ENCODE measurements around the gene LENG1.
A peak's percentile ranks its signal among the peaks of the same experiment; 100 is the strongest.
"Not testable (repeated sequence)": the region's sequence is repeated elsewhere in the genome, so short reads cannot be mapped to it uniquely, and the experiment has no call there.

Gene LENG1

DNA sequence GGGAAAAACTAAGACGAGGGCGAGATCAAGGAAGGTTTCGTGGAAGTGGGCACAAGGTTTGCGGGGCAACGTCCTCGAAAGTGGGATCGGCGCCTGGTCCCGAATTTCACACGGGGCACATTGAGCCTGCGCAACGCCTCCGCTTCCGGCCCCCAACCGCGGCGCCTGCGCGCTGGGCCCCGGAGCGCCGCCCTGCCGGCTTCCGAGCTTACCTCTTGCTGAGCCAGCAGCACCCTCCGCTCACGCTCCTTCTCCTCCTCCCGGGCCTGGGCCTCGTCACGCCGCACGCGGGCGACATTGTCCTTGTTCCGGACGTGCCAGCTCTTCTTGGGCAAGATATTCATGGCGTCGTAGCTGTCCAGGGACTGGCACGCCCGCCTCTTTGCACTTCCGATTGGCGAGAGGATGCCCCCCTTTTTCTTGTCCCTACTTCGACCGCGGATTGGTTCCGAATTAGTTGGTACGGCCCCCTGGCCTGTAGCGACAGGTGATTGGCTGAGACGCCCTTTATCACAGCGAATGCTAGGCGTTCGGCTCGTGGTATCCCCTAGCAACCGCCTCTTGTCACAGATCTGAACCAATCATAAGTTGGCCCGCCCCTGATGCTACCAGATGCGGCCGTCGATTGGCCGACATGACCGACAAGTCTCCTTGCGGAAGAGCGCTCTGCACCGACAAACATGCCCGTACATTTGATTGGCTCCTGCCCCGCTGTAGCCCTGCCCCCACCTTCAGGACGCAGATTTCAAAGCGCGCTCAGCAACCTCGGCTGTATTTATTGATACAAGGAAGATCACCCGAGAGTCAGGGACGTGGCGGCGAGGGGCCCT, at the start of gene LENG1:
TSS of gene LENG1 (minus strand) at position 370 of the 830 bp plus-strand sequence. CDS start at position 344, 26 bp downstream.
- peak; percentile 100 for DNase-seq

DNA sequence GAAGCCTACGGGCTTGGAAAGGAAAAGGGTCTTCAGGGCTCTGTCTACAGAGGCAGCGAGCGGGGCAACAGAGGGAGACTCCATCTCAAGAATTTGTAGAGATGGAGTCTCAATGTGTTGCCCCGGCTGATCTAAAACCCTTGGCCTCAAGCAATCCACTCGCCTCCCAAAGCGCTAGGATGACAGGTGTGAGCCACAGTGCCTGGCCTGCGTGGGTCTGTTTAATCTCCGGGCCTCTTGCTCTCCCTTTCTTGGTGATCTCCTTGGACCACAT, 49.2 kb upstream of the LENG1 start:
- DNase-seq = no peak

DNA sequence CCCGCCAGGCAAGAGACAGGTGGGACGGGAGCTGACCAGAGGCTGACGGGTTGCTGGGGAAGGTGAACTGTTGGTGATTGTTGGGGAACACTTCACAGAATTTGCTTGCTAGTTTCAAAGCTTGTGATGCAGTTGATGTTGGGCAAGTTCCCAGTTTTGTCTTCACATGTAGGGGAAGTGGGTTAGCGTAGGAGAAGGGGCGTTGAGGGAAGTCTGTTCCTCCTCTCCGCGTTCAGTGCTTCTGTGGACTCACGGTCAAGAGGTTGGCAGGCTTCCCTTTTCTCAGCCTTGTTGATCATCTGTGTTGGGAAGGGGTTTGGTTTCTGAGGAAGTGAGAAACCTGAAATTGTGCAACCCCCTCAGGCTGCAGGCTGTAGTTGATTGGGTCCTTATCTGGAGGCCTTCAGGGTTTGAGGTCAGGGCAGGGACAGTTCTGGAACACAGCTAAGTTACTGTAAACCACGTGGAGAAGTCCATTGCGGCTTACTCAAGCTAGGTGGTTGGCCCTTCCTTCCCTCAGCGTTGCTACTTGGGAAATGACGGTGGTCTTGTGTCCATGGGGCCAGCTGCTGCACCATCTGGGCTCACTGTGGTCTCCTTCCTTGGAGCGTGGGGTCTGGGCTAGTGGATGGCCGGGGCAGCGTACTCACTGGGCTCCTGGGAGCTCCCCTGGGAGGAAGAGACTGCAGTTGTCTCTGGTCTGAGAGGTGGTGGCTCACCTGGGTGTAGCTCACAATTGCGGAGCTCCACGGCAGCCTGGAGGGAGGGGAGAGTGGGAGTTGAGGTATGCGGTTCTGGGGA, 48.7 kb upstream of the LENG1 start:
- DNase-seq = peak; percentile 68

DNA sequence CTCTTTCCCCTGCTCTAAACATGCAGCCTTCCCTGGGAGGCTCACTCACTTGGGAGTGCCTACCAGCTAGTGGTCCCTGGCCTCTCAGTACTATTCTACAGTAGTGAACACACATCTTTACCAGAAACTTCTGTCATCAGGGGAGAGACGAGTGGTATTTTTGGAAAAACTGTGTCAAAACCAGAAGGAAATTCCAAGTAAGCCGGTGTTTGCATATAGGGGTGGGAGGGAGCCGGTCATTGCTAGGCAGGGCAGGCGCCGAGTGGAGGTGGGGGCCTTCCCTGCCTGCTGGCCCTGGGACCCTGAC, 48.1 kb upstream of the LENG1 start:
- no peak for DNase-seq

DNA sequence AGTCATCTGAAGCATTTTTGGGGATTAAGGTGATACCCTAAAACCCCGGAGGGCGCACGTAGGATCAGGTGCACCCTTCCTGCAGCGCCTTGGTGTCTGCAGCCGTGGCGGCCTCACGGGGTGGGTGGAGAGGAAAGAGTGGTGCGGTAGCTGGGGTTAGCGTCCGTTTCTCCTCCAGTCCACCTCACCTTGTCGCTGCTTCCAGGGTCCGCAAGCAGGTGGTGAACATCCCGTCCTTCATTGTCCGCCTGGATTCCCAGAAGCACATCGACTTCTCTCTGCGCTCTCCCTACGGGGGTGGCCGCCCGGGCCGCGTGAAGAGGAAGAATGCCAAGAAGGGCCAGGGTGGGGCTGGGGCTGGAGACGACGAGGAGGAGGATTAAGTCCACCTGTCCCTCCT, 47.7 kb upstream of the LENG1 start:
- DNase-seq = not testable (repeated sequence)

DNA sequence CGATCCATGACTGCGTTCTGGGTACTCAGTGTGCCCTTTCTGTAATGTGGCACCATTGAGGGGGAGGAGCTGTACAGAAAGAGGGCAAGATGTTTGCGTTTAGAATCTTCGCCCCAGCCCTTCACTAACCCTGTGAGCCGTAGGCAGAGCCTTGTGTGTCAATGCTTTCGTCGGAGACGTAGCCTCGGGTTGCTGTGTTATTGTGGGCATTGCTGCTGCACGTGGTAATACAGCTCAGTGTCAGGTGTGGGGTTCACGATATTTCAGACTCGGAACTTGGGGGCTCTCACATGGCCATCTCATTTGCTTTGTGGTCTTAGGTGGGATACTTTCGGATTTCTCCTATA, 47.3 kb upstream of the LENG1 start:
- DNase-seq = no peak

DNA sequence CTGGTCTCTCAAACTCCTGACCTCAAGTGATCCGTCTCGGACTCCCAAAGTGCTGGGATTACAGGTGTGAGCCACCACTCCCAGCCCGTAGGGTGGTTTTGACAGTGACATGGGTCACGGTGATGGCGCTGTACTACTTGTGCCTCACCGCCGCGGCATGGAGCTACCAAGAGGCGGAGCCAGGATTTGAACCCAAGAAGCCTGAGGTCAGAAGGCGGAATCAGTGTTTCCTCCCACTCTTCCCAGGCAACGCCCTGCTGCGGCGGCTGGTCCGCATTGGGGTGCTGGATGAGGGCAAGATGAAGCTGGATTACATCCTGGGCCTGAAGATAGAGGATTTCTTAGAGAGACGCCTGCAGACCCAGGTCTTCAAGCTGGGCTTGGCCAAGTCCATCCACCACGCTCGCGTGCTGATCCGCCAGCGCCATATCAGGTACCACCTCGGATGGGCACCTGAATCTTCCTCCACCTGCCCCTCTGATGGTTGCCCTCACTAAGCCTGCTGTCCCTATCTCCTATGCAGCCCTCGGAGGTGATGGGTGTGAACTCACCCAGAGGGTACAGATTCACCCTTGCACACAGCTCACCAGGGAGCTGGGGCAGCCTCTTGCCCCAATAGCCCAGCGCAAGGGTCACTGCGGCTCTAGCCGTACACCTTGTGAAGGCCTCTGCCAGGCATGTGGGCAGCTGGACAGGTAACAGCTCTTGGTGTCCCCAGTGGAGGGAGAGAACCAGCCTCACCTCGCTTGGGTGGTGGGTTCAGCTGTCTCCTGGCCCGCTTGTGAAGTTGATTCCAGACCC, 46.7 kb upstream of the LENG1 start:
- no peak for DNase-seq

DNA sequence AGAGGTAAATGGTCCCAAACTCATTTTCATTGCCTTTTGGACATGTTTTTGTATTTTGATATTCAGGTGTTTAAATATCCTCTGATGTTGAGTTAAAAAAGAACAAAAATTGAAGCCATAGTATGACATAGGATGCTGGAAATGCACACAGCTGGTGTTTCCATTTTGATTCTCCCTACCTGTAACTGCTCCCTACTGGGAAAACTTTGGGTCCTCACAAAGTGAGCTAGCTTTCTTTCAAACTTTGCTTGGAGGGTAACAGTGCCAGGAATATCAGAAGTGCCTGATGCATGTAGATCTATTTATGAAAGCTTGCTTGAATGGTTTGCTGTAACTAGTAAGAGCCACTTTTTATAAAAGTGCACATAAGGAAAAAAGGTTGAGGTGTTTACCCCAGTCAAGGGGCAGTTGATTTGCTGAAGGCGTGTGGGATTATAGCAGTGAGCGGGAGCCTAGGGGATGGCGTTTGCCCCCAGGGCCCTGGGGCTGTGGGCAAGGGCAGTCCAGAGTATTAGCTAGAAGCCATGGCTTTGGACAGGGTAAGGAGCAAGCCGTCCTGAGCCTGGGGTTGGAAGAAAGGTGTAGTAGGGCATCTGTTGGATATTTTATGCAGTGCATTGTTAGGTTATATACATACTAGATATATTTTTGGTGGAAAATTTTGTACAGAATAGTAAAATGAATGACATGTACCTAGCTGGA, 45.4 kb upstream of the LENG1 start:
- no peak for DNase-seq

DNA sequence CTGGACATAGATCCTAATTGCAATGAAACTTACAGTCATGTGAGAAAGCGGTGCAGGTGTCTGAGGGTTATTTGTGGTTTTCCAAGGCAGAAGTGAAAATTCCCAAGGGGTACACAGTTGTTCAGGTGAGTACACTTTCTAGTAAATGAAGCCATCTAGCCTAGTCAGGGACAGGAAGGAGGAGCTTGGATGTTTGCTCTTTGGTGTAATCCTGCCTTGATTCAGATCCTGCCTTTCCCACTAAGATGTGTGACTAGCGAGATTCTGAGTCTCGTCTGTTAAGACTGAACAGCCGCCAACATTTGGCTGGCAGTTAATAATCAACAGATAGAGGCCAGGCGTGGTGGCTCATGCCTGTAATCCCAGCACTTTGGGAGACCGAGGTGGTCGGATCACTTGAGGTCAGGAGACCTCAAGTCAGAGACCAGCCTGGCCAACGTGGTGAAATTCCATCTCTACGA, 43.7 kb upstream of the LENG1 start:
- DNase-seq = no peak

DNA sequence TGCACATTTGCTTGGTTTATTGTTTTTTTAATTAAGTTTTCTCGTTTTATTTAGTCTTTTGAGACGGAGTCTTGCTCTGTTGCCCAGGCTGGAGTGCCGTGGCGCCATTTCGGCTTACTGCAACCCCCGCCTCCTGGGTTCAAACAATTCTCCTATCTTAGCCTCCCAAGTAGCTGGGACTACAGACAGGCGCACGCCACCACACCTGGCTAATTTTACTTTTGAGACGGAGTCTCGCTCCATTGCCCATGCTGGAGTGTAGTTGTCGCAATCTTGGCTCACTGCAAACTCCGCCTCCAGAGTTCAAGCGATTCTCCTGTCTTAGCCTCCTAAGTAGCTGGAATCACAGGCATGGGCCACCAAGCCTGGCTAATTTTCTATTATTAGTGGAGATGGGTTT, 42.5 kb upstream of the LENG1 start:
- no peak for DNase-seq

DNA sequence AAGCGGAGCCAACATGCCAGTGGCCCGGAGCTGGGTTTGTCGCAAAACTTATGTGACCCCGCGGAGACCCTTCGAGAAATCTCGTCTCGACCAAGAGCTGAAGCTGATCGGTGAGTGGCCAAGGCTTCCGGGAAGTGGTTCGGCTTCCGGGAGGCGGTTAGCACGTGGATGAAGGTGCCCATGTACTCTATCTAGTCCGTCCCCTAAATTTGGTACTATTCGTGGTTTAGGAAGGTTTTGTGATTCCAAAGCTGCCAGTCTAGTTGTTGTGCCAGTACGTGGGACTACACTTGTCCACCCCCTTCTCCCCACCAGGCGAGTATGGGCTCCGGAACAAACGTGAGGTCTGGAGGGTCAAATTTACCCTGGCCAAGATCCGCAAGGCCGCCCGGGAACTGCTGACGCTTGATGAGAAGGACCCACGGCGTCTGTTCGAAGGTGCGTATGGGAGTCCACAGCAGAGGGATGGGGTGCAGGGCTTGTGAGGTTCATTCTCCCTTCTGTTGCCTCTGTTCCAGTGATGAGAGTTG, 41.7 kb upstream of the LENG1 start:
- no peak for DNase-seq

DNA sequence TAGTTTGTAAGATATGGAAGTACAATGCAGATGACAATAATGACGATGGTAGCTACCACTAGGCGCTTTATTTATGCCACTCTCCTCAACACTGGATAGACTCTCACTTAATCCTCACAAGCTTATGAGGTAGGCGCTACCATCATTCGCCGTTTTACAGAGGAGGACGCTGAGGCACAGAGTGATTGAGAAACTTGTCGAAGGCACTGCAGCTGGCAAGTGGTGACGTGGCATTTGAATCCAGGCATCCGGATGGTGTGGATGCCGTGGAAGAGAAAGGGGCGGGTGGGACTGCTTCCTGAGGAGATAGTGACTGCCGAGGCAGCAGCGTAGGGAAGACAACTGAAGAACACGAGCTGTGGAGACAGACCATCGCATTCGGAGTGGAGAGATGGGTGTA, 39.9 kb upstream of the LENG1 start:
- no peak for DNase-seq

DNA sequence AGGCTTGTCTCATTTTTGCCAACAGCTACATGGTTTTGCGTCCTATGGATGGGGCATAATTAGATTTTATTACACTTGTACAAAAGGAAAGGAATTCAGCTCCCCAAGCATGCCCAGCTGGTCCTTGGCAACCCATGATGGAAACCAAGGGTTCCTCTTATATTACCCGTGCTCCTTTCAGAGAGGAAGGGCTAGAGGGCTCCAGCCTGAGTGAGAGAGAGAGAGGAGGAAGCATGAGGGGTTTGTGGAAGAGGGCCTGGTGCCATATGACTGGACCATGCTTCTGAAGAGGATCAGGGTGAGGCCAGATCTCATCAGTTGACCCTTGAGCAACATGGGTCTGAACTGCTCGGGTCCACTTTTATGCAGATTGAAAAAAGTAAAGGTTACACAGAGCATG, 37.6 kb upstream of the LENG1 start:
- DNase-seq = no peak

DNA sequence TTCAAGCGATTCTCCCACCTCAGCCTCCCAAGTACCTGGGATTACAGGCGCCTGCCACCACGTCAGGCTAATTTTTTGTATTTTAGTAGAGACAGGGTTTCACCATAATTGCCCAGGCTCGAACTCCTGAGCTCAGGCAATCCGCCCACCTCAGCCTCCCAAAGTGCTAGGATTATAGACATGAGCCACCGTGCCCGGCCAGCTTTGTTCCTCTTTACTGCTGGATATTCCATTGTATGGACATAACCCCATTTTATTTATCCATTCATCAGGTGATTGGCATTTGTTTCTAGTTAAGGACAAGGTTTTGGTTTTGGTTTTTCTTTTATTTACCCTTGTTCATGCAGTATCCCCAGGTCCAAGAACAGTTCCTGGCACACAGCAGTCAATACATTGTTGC, 37.0 kb upstream of the LENG1 start:
- no peak for DNase-seq

DNA sequence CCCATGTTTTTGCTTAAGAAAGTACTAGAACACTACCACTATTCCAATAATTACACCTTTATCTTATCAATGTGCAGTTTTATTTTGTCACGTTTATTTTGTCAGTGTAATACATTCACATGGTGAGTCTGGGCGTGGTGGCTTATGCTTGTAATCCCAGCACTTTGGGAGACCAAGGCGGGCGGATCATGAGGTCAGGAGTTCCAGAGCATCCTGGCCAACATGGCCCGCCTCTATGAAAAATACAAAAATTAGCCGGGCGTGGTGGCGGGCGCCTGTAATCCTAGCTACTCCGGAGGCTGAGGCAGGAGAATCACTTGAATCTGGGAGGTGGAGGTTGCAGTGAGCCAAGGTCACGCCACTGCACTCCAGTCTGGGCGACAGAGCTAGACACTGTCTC, 34.9 kb upstream of the LENG1 start:
- not testable (repeated sequence) for DNase-seq

DNA sequence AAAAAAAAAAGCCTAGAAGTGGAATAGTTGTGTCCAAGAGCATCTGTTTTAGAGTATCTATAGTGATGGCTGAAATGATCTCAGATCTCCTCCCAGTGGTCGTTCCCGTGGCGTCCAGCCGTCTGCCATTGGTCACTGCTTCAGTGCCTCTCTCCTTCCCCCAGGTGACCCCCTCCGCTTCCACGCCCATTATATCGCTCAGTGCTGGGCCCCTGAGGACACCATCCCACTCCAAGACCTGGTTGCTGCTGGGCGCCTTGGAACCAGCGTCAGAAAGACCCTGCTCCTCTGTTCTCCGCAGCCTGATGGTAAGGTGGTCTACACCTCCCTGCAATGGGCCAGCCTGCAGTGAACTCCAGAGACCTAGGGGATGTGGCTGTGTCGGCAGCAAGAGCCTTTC, 33.5 kb upstream of the LENG1 start:
- DNase-seq = no peak

DNA sequence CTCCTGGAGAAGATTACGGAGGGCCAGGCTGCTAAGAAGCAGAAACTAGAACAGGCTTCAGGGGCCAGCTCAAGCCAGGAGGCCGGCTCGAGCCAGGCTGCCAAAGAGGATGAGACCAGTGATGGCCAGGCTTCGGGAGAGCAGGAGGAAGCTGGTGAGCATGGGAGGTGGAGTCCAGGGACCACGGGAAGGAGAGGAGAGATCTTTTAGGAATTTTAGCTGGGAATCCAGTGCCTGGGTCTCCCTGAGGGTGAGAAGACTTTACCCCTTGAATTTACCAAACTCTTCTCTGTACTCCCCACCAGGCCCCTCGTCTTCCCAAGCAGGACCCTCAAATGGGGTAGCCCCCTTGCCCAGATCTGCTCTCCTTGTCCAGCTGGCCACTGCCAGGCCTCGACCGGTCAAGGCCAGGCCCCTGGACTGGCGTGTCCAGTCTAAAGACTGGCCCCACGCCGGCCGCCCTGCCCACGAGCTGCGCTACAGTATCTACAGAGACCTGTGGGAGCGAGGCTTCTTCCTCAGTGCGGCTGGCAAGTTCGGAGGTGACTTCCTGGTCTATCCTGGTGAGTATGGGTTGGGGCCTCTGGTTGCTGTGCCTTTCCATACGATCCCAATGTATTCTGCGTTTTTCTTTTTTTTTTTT, 32.4 kb upstream of the LENG1 start:
- no peak for DNase-seq

DNA sequence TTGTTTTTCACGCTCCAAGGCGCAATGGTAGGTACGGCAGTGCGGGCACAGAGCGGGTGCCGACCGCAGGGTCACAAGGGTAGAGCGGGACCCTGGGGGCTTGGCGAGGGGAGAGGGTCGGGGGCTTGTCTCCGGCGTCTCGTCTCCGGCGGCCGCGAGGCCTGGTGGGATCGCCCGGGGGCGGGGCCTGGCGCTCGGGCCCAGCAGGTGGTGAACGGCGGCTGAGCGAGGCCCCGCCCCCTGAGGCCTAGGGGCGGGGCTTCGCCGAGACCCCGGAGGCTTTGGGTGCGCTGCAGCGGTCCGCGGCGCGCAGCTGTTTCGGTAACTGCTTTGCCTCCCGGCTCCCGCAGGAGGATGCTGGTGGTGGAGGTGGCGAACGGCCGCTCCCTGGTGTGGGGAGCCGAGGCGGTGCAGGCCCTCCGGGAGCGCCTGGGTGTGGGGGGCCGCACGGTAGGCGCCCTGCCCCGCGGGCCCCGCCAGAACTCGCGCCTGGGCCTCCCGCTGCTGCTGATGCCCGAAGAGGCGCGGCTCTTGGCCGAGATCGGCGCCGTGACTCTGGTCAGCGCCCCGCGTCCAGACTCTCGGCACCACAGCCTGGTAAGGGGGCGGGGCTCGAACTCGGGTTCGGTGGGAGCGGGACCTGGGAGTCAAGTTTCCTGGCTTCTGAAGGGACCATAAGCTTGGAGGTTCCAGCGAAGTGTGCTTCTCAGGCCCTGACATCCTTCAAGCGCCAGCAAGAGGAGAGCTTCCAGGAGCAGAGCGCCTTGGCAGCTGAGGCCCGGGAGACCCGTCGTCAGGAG, 31.7 kb upstream of the LENG1 start, which contains the start of gene TSEN34:
TSS of gene TSEN34 (plus strand) at position 298 of the 800 bp plus-strand sequence. CDS start at position 355, 57 bp downstream.
- no peak for DNase-seq

DNA sequence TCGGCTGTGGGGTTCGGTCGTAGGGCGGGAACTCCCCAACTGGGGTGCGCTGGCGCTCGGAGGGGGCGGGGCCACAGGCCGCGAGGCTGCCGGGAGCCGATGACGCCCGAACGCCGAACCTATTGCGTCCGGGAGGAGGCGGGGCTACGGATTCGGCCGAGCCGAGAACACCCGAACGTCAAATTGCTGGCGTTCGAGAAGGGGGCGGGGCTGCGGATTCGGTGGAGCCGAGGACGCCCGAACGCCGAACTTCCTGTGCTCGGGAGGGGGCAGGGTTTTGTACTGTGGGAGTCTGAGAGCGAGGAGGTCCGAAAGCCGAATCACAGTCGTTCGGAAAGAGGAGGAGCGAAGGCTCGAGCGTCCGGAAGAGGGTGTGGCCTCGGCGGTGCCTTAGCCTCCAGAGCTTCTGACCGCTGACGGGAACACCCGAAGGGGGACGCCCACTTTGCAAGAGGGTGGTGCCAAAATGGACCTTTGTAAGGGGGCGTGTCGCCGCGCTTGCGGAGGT, 31.0 kb upstream of the LENG1 start:
- peak; percentile 100 for DNase-seq

DNA sequence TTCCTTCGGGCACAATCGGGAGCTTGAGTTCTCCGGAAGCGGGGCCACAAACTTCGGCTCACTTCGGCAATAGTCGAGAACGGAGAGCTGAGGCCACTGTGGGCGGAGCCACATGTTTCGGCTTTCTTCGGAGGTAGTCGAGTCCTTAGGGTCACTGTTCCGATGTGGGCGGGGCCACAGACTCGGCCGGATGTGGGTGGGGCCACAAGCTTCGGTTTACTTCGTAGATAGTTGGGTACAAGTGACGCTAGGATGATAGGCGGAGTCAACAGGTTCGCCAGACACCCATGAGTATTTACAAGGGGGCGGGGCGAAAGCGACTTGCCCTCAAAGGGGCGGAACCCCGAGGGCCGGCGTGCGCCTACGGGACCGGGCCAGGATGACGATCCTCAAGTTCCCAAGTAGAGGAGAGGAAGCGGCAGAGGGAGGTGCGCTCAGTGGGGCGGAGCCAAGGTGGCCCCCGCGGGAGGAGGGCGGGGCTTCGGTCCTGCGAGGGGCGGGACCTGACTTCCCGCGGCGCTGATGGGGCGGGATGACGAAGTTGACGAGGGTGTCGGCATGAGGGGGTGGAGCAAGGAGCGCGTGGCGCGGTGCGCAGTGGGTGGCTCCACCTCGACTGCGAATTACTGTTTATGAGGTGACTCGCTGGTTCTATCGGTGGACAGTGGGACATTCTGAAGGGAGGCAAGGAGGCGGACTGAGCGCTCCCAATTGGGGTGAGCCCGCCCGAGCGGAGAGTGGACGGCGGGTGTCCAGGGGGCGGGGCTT, 30.4 kb upstream of the LENG1 start:
- DNase-seq = peak; percentile 100
